KOPT-K1 (cell line): Measurements from ENCODE around the gene RIMS4.

Source experiments
- H3K27ac ChIP-seq: fragments of 200-600 bp; sonication (generic); 2 replicates; pipeline ENCODE4 v1.5.1; 2016; ENCODE audit warnings: antibody characterized with exemption, mild to moderate bottlenecking, low read depth, low read length; ENCODE audit not compliant: poor library complexity, severe bottlenecking
- H3K36me3 ChIP-seq: fragments of 200-600 bp; sonication (generic); 2 replicates; pipeline ENCODE4 v1.5.1; 2017; ENCODE audit warnings: antibody characterized with exemption, mild to moderate bottlenecking, low read length, moderate library complexity; ENCODE audit not compliant: insufficient read depth
- H3K9me3 ChIP-seq: fragments of 200-600 bp; sonication (generic); 2 replicates; pipeline ENCODE4 v1.5.1; 2017; ENCODE audit warnings: antibody characterized with exemption, low read length, mild to moderate bottlenecking; ENCODE audit not compliant: insufficient read depth, poor library complexity, severe bottlenecking

The RIMS4 gene

DNA sequence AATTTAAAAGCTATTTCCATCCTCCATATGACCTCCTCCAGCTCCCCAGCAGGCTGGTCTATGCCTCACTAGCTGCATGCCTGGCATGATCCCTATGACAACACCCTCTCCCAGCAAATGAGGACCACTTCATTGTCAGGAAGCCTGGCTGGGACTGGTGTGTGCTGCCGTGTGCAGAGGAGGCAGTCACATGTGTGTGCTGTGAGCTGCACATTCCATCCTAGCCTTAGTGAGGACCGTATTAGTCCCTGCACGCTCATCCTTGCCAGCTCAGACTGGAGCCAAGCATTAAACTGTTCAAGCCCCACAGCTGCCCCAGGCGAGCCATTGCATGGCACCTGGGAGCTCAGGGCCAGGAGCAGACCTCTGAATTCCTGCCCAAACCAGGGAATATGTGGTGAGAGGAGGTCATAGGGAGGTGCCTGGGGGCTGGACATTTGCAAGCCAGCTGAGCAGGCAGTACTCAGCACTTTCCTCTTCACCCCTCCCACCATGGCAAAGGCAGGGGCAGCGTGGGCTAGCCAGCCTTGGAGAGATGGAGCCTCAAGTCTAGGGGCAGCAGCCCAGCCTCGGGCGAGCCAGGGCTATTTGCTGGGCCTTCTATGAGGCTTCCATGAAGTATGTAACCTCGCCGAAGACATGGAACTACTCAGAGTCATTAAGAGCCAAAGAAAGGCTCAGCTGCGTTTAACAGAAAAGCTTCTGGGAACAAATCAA is 103.9 kb downstream of the RIMS4 start:
- Histone ChIP-seq H3K27ac (no peak overlapping the region), H3K9me3 (no peaks in the 10 kb centered on the region), H3K36me3 (no peaks in the 10 kb centered on the region)

DNA sequence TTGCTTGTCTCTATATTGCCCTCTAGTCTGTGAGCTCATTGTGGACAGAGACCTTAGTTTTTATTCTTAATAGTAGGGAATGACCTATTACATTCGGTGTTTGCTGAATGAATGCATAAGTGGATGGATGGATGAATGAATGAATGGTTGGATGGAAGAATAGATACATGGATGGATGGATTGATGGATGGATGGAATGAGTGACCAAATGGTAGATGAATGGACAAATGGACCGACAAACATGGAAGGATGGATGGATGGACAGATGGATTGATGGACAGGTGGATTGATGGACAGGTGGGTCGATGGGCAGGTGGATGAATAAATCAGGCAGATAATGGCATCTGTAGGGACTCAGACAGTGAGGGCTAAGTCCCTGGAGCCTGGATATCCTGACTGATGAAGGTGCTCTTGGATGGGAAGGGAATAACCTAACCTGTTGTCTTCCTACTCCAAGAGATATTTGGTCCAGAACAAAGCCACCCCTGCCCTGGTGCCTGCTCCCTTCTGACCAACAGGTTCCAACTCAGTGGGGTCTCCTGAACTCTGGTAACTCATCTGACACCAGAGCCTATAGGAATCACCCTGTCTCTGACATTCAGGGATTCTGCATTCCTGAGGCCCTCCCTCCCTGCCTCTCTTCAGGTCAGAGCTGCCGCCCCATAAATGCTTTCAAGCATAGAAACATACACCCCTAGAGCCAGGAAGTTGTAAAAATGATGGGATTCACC is 104.8 kb downstream of the RIMS4 start:
- Histone ChIP-seq H3K27ac (no peak overlapping the region), H3K9me3 (no peaks in the 10 kb centered on the region)

DNA sequence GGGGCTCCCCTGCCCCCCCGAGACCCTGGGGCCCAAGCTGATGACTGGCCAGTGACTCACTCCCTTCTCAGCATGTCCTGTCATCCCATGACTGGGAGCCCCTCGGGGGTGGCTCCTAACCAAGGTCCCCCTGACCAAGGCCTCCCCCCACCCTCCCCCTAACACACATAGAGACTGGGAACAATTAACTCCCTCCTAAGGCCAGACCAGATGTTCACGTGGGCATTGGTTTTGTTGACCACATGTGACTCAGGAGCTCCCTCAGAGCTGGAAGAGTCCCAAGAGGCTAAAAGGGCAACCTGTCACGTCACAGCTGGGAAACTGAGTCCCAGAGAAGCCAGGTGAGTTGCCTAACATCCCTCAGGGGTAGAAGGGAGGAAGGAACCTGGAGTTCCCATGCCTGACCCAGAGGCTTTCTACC is 105.8 kb downstream of the RIMS4 start:
- no peaks in the 10 kb centered on the region for H3K36me3 ChIP-seq
- no peaks in the 10 kb centered on the region for H3K9me3 ChIP-seq
- no peak overlapping the region for H3K27ac ChIP-seq

More for the DNA sequence above, 104.8 kb downstream of the RIMS4 start:
- no peaks in the 10 kb centered on the region for H3K36me3 ChIP-seq

DNA sequence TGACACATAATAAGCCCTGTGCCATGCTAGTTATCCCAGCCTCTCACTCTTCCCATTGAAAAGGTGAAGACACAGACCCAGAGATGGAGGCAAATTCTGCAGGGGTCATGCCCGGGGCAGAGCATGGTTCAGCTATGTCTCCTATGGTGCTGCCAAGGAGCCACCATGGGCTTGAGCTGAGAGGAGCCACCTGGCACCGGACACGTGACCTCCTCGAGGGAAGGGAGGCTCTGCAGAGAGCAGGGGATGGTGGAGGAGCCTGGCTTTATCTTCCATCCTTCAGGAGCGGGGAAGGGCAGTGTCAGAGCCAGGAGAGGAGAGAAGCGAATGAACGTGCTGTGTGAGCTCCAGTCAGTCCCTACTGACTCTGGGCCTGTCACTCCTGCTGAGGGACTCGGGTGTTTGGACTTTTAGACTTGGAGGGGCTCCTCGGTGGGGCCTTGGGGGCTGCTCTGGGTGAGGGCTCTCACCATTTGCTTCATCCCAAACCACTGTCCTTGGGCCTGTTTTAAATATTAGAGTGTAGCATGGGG is 106.3 kb downstream of the RIMS4 start:
- no peak overlapping the region for H3K27ac ChIP-seq

DNA sequence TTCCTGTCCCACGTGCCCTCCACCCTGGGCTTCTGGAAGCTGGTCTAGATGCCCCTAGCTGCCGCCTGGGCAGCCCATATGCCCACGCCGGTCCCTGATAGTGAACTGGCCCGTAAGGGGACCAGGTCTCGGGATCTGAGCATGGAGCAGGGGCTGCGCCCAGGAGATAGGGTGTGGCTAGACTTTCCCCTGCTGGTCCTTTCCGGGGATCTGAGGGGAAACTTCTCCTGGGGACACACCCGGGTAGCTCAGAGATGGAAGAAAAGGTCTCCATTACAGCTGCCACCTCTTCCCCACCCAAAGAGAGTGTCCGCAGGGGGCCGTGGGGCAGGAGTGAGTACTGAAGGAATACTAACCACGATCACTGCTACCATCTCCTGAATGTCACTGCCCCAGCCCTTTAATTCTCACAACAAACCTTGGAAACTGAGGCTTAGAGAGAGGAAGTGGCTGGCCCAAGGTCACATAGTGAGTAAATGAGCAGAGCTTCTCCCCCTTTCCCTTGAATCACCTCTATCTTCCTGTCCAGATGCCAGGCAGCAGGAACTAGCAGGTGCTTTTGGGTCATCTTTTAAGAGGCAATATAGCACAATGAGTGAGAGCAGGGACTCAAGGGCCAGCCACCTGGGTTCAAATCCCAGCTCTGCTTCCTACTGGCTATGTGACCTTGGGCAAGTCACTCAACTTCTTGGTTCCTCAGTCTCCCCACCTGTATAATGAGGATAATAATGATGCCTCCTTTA is 107.0 kb downstream of the RIMS4 start:
- no peaks in the 10 kb centered on the region for H3K9me3 ChIP-seq
- no peaks in the 10 kb centered on the region for H3K36me3 ChIP-seq
- H3K27ac ChIP-seq = no peak overlapping the region

More for the DNA sequence above, 106.3 kb downstream of the RIMS4 start:
- Histone ChIP-seq H3K36me3 (no peaks in the 10 kb centered on the region), H3K9me3 (no peaks in the 10 kb centered on the region)

DNA sequence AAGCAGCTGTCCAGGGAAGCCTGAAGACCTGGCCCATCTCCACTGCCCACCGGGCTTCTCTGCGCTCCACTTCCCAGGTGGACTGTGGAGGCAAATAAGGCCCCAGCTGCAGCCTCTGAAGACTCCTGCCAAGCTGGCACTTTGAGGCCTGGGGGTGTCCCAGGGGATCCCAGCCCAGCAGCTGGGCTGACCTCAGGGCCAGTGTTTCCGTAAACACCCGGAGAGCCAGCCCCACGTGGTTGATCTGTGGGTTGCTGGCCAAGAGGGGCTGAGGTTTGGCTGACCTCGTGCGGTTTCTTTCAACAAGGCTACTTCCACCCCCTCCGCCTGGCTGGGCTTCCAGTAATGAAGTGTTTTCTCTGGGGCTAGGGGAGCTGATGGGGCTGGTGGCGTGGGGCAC is 107.6 kb downstream of the RIMS4 start:
- Histone ChIP-seq H3K36me3 (no peaks in the 10 kb centered on the region), H3K9me3 (no peaks in the 10 kb centered on the region), H3K27ac (no peak overlapping the region)

DNA sequence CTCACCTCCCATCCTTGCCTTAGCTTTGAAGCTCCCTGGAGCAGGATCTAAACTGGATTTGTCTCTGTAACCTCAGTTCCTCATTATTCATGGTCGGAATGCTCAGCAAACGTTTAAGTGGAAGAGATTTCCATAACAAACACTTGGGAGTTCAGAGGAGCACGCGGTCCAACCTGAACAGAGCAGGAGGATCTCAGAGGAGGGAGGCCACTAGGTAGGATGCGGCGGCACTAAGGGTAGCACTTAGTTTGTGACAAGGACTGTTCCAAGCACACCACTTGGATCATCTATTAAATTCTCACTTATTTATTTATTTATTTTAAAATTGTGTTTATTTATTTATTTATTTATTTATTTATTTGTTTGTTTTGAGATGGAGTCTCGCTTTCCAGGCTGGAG is 108.5 kb downstream of the RIMS4 start:
- Histone ChIP-seq H3K27ac (no peak overlapping the region), H3K9me3 (no peaks in the 10 kb centered on the region), H3K36me3 (no peaks in the 10 kb centered on the region)
